ENCODE data around the gene SFXN1.
"Not testable (repeated sequence)": the region's sequence is repeated elsewhere in the genome, so short reads cannot be mapped to it uniquely, and the experiment has no call there.

SFXN1 gene, protein sequence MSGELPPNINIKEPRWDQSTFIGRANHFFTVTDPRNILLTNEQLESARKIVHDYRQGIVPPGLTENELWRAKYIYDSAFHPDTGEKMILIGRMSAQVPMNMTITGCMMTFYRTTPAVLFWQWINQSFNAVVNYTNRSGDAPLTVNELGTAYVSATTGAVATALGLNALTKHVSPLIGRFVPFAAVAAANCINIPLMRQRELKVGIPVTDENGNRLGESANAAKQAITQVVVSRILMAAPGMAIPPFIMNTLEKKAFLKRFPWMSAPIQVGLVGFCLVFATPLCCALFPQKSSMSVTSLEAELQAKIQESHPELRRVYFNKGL

DNA sequence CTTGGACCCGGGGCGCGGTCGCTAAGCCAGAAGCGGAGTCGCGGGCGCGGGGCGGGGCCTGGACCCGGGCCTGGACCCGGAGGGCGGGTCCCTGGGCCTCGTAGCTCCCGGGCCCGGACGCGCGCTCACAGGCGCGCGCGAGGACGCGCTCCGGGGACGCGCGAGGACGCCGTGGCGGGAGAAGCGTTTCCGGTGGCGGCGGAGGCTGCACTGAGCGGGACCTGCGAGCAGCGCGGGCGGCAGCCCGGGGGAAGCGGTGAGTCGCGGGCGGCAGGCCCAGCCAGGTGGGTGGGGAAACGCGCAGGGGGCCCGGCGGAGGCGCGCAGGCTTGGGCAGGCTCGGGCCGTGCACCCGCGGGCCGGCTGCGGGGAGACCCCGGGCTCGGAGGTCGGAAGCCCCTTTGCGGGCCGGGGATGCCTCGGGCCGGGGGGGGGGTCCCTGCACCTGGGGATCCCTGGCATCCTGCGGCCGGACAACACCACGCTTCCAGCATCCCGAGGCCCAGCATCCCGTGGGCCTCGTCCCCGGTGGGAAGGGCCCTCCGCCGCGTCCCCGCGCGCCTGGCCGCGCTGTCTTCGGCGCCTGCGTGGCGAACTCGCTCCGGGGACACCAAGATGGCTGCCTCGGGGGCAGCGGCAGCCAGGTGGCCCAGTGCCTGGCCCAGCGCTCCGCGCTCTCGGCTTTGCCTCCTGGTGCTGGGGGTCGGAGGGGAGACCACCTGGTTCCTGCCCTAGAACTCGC, at the start of gene SFXN1:
TSS of gene SFXN1 (plus strand) at position 177 of the 741 bp plus-strand sequence. CDS start 13,544 bp downstream, outside the sequence.
- DNase-seq (ENCODE audit: low read depth in 2 of 2, low spot score in 1 of 2), result peak; percentile 38 to 55

DNA sequence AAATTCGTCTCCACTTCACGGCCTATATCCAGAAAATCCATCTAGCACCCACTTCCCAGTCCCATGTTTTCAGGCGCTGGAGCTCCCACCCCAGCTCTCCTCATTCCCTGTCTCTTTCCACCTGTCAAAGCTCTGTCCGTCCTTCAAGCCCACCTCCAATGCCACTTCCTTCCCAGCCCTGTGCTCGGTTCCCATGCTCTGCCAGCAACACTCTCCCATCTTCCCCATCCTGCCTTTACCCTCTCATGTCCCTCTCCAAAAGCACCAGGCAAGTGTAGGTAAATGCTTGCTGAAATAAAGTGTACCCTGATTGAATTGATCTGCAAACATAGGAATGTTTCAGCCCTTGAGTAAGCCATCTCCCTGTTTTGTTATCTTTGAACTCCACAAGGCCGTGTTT, 43.6 kb upstream of the SFXN1 start:
- DNase-seq (ENCODE audit: low read depth in 2 of 2, low spot score in 1 of 2), result no peak

DNA sequence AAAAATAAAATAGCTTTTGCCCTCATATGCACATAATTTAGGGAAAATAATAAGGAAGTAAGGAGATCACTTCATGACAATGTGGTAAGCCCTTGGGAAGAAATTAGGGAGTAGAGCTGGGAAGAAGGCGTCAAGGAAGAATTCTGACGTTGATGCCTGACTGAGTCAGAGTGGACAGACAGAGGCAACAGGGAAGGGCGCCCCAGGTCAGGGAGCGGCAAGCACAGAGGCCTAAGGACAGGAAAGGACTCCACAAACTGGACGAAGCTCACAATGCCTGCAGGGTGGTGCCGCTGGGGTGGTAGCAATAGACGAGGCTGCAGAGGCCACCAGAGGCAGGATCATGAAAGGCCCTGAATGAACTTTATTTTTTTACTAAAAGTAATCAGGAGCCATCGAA, 42.0 kb upstream of the SFXN1 start:
- no peak for DNase-seq (ENCODE audit: low read depth in 2 of 2, low spot score in 1 of 2)

DNA sequence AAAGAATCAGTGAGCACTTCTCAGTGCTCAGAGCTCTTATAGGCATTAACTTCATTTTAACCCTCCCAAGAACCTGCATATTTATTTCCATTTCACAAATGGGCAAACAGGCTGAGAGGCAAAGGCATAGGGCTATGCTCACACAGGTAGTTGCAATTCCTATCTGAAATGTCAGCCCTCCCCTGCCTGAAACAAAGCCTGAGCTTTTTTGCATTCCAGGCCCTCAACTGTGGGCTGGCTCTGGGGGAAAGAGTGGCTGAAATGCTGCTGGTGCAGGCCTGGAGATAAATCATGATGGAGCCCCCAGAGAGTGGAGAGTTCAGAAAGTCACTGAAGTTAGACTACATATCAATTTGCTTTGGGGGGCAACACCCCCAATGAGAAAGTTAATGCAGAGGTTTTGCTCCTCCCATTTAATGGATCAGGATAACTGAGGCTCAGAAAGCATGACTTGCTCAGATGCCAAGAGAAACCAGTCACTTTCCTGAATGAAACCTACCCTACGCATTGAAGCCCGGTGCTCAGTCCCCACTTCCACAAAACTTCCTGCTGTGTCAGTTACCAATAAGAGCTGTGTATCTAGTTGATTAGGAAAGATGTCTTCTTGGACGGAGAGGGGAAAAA, 40.0 kb upstream of the SFXN1 start:
- DNase-seq (ENCODE audit: low read depth in 2 of 2, low spot score in 1 of 2), result no peak

DNA sequence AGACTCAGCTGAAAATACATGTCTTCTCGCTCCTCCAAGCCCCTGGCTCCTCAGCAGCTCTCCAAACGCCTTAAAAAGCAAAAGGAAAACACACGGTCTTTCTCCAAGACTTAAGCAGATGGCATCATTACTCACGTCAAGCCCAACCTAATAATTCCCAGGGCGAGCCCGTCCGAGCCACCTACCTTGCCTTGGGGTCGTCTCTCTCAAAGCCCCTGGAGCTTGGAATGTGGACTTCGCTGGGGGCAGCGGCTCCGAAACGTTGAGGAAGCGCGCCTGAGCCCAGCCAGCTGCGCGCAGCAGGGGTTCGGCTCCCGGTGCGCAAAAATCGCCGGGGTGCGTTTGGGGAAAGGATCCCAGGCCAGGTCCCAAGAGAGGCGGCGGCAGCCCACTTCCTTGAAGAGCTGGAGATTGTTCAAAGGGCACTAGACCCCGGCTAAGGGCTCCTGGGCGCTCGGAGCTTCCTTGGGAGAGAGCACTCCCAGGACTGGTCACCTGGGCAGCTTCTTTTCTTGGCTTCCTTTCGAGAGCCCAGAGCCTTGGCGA, 34.8 kb upstream of the SFXN1 start:
- no peak for DNase-seq (ENCODE audit: low read depth in 2 of 2, low spot score in 1 of 2)

DNA sequence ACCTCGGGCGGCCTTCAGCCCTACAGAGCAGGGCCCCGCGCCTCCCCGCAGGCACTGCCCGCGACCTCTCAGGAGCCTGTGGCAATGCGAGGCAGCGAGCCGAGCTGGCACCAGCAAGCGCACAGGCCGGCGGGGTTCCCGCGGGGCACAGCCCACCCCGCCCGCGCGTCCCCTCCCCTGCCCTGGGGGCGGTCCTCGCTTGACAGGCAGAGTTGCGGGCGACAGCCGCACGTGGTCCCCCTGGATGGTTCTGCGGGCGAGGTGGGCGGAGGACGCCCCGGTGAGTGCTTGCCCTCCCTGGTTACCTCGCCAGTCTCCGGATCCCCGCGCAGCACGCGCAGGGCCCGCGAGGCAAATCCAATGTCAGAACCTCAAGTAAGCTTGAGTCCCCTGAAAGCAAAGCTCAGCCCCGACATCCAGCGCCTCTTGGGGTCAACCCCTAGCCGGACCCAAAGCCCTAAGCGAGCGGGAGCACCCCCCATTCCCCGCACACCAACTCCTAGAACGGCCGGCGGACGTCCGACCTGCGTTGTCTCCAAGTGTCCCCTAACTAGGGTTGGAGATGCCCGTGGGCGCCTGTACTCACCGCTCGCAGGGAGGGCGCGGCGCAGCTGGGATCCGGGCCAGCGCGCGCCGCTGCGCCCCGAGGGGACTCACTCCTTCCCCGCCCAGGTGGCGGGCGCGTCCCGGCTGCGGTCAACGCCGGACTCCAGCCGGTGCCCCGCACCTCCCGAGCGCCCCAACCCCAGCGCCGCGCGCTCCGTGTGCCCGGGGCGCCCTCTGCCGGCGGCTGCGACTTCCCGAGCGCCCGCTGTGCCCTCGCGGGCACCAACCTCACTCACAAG, 34.1 kb upstream of the SFXN1 start, which contains the start of gene DRD1:
TSS of gene DRD1 (minus strand) at position 123 of the 845 bp plus-strand sequence. CDS start 1,083 bp downstream, outside the sequence.
- DNase-seq (ENCODE audit: low read depth in 2 of 2, low spot score in 1 of 2), result peak in 1 of 2 donors; percentile 15

DNA sequence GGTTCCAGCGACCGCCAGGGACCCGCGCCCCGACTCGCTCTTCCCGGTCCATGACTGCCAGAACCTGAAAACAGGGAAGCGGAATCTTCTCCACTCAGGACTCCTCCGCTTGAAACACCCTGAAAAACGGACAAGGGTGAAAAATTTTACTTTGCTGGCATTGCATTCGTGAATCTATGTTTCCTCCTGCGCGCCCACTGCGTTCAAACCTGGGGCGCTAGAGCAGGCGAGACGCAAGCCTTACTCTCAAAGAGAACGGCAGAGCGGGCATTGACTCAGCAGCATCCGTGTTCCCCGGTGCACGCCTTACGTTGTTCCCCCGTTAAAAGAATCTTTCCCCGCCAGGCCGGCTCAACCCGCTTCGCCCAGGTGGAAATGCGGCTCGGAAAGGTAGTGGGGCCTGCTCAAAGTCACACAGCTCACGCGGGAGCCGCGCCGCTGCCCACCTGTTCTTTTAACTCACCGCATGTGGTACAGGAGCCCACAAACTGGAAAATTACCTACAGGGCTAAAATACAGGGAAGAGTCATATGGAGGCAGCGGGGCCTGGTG, 33.4 kb upstream of the SFXN1 start:
- no peak for DNase-seq (ENCODE audit: low read depth in 2 of 2, low spot score in 1 of 2)

DNA sequence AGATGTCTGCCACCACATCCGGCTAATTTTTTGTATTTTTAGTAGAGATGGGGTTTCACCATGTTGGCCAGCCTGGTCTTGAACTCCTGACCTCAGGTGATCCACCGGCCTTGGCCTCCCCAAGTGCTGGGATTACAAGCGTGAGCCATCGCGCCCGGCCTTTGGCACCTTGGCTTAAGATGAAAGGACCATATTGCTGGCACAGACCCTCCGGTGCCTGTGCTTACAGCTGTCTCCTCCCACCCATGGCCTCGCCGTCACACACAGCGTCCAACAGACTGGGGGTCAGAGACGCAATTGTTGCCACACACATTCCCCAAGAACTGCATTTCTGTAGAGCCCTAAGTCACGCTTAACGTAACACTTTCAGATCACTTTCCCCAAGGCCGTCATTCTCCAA, 32.0 kb upstream of the SFXN1 start:
- DNase-seq (ENCODE audit: low read depth in 2 of 2, low spot score in 1 of 2), result not testable (repeated sequence)

DNA sequence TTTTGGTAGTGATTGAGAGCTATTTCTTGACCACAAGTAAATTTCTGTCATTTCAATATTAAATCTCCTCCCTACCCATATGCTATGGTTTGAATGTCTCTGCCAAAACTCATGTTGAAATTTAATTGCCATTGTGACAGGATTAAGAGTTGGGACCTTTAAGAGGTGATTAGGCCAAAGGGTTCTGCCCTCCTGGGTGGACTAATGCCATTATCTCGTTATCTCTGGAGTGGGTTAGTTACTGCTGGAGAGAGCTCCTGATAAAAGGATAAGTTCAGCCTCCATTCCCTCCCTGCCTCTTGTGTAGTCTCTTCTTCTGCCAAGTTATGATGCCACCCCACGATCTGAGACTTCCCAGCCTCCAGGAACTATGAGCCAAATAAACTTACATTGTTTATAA, 30.8 kb upstream of the SFXN1 start:
- no peak for DNase-seq (ENCODE audit: low read depth in 2 of 2, low spot score in 1 of 2)

DNA sequence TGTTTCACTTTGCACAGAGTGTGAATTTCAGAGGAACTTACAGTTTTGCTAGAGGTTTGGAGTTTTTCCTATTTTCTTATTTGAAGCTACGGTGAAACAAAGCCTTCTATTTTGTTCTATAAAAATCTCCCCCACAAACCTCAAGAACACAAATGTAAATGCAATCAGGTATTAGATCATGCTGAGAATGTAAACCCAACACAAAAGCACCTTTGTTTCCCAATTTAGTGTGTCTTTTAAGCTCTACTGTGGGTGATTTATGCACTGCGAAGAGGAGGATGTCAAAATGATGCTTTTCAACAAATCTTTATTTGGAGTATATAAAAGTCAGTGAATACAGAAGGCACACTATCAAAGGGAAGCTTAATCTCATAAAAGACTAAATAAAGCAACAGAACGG, 30.1 kb upstream of the SFXN1 start:
- DNase-seq (ENCODE audit: low read depth in 2 of 2, low spot score in 1 of 2), result no peak

DNA sequence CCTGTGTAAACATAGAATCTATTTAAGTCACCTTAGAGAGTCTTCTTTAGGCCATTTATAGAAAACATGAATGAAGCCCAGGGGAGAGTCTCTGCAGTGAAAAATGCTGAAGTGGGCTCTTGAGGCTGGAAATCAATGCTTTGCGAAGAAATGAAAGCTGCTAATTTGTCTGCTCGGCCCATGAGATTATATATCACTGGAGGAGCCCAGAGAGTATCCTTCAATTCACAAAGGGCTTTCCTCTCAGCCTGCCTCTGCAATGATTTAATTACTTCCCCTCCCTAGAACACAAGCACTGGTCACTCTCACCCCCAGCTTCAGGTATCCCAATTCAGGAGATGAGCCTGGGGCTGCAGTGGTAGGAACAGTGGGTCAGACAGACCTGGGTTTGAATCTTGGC, 26.2 kb upstream of the SFXN1 start:
- DNase-seq (ENCODE audit: low read depth in 2 of 2, low spot score in 1 of 2), result no peak

DNA sequence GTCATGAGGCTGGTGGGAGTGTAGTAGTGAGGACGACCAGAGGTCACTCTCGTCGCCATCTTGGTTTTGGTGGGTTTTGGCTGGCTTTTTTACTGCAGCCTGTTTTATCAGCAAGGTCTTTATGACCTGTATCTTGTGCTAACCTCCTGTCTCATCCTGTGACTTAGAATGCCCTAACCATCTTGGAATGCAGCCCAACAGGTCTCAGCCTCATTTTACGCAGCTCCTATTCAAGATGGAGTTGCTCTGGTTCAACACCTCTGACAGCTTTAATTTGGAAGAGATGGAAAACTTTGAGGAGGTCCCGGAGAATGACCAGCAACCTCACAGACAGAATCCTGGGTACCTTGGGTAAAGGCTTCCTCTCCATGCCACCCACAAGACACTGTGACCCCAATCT, 24.0 kb upstream of the SFXN1 start:
- DNase-seq (ENCODE audit: low read depth in 2 of 2, low spot score in 1 of 2), result not testable (repeated sequence)

DNA sequence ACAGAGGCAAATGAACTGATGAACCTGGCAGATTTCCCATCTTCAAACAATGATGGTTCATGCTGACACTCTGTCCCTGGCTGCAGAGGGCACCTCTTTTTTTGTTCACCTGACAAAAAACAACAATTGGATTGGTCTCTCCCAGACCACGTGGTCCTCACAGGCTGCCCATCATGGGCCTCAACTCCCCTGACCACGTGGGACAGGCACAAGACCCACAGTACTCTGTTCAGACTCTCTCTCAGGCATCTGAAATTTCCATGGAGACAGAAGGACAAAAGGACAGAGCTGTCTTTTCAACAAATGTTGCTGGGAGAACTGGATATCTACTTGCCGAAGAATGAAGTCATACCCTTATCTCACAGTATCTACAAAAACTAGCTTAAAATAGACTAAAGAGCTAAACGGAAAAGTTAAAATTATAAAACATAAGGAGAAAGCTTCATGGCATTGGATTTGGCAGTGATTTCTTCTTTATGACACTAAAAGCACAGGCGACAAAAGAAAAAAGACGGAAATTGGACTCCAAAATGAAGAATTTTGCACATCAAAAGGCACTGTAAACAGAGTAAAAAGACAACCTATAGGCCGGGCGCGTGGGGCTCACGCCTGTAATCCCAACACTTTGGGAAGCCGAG, 22.1 kb upstream of the SFXN1 start:
- DNase-seq (ENCODE audit: low read depth in 2 of 2, low spot score in 1 of 2), result no peak

DNA sequence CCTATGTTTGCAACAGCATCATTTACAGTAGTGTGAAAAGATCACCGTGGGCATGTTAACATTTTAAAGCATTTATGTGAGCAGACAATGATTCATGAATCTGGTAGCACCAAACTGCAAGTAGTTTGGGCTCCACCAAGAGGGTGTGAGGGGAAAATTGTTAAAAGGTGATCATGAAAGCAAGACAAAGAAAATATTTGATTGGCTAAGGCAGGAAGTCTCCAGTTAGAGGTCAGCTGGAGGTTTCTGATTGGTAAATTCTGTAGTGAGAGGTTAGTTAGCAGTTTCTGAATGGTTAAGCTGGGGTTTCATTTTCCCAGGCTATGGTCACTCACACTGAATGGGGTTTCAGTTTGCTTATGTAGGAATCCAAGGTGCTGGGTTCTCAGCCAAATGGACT, 20.9 kb upstream of the SFXN1 start:
- no peak for DNase-seq (ENCODE audit: low read depth in 2 of 2, low spot score in 1 of 2)

DNA sequence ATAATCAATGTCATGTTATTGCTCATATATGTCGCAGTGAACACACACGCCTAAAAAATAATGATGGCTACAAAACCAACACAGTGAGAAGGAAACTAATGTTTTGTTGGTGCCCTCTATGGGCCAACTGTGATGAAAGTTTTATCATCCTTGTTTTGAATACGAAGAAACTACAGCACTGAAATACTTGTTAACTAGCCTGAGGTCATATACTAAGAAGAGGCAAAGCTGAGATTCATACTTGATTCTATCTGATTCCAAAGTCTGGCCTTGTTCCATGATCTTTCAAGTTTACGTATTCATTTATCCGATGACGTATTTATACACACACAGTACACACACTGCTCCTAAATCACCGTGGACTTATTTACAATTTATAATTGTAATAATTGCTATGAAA, 18.2 kb upstream of the SFXN1 start:
- no peak for DNase-seq (ENCODE audit: low read depth in 2 of 2, low spot score in 1 of 2)

DNA sequence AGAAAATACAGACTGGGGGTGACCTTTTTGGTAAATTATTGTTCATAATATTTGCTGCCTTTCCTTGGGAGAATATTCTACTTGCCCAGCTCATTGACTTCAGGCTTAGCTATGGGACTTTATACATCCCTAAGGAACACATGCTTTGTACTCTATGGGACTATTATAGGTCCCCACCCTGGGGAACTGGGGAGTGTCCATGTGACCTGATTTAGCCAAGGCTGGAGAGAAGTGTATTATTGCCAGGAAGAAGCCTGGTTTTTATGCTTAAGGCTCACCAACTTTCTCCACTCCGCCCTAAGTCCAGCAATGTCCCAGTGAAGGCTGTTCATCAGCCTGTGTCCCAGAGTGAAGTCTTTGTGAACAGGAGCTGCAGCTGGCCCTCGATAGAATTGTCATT, 17.8 kb upstream of the SFXN1 start:
- no peak for DNase-seq (ENCODE audit: low read depth in 2 of 2, low spot score in 1 of 2)

DNA sequence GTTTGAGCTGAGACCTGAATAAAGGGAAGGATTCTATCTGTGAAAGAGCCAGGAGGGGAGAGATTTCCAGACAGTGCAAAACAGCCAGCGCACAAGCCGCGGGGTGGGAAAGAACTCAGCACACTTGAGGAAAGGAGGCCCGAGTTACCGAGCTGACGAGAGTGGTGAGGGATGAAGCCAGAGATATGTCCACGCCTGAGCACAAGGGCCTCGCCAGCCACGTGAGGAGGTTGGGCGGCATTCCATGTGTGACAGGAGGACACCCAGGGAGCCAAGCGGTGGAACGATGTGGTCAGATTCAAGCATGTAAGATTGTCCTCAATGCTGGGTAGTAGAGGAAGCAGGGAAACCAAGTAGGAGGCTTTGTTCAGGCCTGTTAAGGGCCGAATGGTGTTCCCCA, 17.0 kb upstream of the SFXN1 start:
- no peak for DNase-seq (ENCODE audit: low read depth in 2 of 2, low spot score in 1 of 2)

DNA sequence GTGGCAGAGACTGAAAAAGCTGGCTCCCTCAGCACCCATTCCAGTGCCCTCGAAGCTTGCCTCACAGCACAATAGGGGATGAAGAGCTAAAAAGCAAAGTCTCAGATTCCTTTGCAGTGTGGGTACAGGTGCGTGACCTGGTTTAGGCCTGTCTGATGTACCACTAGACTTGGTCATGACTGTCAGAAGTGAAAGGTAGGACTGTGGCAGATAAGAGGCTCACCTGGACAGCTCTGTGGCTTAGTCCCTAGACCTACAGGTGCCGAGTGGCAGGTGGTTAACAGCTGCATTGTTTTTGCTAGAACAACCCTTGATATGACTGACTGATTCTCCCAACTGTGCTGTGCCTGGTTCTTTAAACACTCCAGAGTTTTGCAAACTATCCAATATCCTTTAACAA, 14.7 kb upstream of the SFXN1 start:
- no peak for DNase-seq (ENCODE audit: low read depth in 2 of 2, low spot score in 1 of 2)

DNA sequence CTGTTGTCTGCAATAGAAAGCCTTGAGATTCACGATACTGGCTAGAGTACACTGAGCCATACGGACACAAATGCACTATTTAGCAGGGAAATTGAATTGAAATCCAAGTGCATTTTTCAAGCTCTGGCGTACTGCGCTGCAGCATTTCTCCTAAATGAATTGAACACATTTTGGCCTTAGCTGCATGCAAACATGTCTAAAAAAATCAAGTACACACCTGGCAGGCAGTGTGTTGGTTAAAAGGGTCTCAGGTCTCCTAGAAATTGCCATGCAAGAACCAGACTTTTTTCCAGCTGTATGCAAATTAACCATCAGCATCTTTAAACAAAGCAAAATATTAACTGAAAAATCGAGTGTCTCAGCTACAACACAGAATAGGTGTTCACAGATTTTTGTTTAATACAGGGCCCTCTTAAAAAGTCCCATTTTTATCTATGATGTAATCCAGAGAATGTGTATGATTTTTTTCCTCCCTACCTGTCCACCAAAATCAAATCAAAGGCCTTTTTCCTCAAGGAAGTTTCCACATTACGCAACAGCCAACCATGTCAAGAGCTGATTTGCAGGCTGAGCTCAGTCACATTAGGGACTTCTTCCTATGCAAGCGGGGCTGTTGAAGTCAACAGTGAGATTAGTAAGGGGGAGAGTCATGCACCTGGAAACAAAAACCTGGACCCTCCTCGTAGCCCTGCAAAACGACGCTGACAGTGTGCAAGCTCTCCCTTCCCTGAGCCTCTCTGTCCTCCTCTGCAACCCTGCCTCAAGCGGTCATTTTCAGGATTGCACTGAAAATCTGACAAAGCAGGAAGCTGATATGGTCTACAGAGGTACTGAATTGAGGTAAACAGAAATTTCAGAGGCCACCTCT, 14.1 kb upstream of the SFXN1 start:
- DNase-seq (ENCODE audit: low read depth in 2 of 2, low spot score in 1 of 2), result peak; percentile 11 to 33

Measured in stimulated activated CD8-positive, alpha-beta memory T cell treated with anti-CD3 and anti-CD28 coated beads, Interleukin-4, amount 100 ng/mL, for 1 hour (primary cell).